GM18951 (cell line): ENCODE results near the gene RAB6A.
"Not testable (repeated sequence)": the region's sequence is repeated elsewhere in the genome, so short reads cannot be mapped to it uniquely, and the experiment has no call there.

Experiments used
- POLR2A ChIP-seq: IDR thresholded peaks from 4 replicates; pipeline ENCODE4 v1.6.1; 2011; ENCODE audit warnings: mild to moderate bottlenecking; ENCODE audit not compliant: insufficient read length, insufficient read depth; ENCODE audit errors: extremely low read depth
- in situ Hi-C: fragments of 300-500 bp; cut with MboI; formaldehyde crosslinking; loops from one replicate; pipeline ENCODE4 v1.12.0; 2022; ENCODE audit warnings: low sequenced_read_pairs, mixed read lengths, inconsistent platforms; ENCODE audit not compliant: unreplicated experiment

RAB6A gene

GRCh38 chr11:73755670-73756069, 5.2 kb downstream of the RAB6A start:
- TF ChIP-seq POLR2A = no peak
- in situ Hi-C loops = no loop called here

- in situ Hi-C loops = no loop called here
Observed at GRCh38 chr11:73753938-73754337, 6.9 kb downstream of the RAB6A start.

GRCh38 chr11:73752903-73753302, 8.0 kb downstream of the RAB6A start:
- in situ Hi-C loops = no loop called here
- no peak for TF ChIP-seq POLR2A

More at GRCh38 chr11:73753938-73754337, 6.9 kb downstream of the RAB6A start:
- TF ChIP-seq POLR2A = no peak

GRCh38 chr11:73752216-73752867, 8.5 kb downstream of the RAB6A start:
- in situ Hi-C loops = no loop called here
- TF ChIP-seq POLR2A = no peak

- in situ Hi-C loops = not testable (repeated sequence)
Observed at GRCh38 chr11:73750862-73751261, 10.0 kb downstream of the RAB6A start.

- no peak for TF ChIP-seq POLR2A
- in situ Hi-C loops = no loop called here
Observed at GRCh38 chr11:73750228-73750627, 10.6 kb downstream of the RAB6A start.

GRCh38 chr11:73749118-73749517, 11.8 kb downstream of the RAB6A start:
- no peak for TF ChIP-seq POLR2A
- in situ Hi-C loops = no loop called here

GRCh38 chr11:73748300-73748699, 12.6 kb downstream of the RAB6A start:
- in situ Hi-C loops = no loop called here
- TF ChIP-seq POLR2A = no peak

- TF ChIP-seq POLR2A = no peak
- in situ Hi-C loops = no loop called here
Observed at GRCh38 chr11:73747762-73748161, 13.1 kb downstream of the RAB6A start.

- TF ChIP-seq POLR2A = no peak
- in situ Hi-C loops = no loop called here
Observed at GRCh38 chr11:73746701-73747100, 14.2 kb downstream of the RAB6A start.

GRCh38 chr11:73743045-73743444, 17.8 kb downstream of the RAB6A start:
- in situ Hi-C loops = no loop called here
- no peak for TF ChIP-seq POLR2A

- in situ Hi-C loops = not testable (repeated sequence)
Observed at GRCh38 chr11:73735959-73736358, 24.9 kb downstream of the RAB6A start.

GRCh38 chr11:73734993-73735392, 25.9 kb downstream of the RAB6A start:
- in situ Hi-C loops = no loop called here
- no peak for TF ChIP-seq POLR2A

GRCh38 chr11:73734011-73734410, 26.9 kb downstream of the RAB6A start:
- in situ Hi-C loops = not testable (repeated sequence)

- in situ Hi-C loops = not testable (repeated sequence)
Observed at GRCh38 chr11:73732936-73733335, 27.9 kb downstream of the RAB6A start.
